Heart left ventricle (tissue), 13 donors: Measurements from ENCODE around the gene KRT71.

Experiments used
- POLR2A ChIP-seq, 2 donors: fragments of 450-650 bp; IDR thresholded peaks; one replicate each; pipeline ENCODE4 v1.6.1; 2017; ENCODE audit warnings: antibody characterized with exemption in 2 of 2, mild to moderate bottlenecking in 2 of 2, moderate library complexity in 2 of 2
- TF ChIP-seq, protein P1 (sequence below), 12 donors: fragments of 200-600 bp; sonication (generic) in 4 of 12; IDR thresholded peaks; one replicate each; pipeline versions ENCODE4 v1.5.0 to v1.8.0; 2018 to 2022; ENCODE audit warnings: antibody characterized with exemption in 12 of 12, mild to moderate bottlenecking in 5 of 12
- donor health status: ischemic (EF 13 %, LVEDD 7.1; RV severe dilation, severe dysfunction).
- donor health status: DM: no; HTN: yes; CAD: no.
- donor health status: DM: no; HTN: no; CAD: no.
- donor health status: ischemic (EF 25% LVEDD 6.9; RV normal size, moderate dysfunction).
- donor health status: ischemic (EF 25% LVEDD 5.7; RV mildly dilated, moderate dysfunction).
- donor health status: ischemic (EF 35%, LVEDD 5.7; RV mildly dilated, moderate dysfunction).
- donor health status: nonischemic (EF 11% LVEDD 7.7; RV severe dilation, severe dysfunction).
- donor health status: DM: yes; HTN: yes; CAD: no.
- donor health status: PGD.
- donor health status: ischemic (EF 29% LVEDD 5.4; RV normal size, mild dysfunction).
- donor health status: nonischemic (EF 23%, LVEDD 6.1; RV moderate dilation, normal function).

DNA sequence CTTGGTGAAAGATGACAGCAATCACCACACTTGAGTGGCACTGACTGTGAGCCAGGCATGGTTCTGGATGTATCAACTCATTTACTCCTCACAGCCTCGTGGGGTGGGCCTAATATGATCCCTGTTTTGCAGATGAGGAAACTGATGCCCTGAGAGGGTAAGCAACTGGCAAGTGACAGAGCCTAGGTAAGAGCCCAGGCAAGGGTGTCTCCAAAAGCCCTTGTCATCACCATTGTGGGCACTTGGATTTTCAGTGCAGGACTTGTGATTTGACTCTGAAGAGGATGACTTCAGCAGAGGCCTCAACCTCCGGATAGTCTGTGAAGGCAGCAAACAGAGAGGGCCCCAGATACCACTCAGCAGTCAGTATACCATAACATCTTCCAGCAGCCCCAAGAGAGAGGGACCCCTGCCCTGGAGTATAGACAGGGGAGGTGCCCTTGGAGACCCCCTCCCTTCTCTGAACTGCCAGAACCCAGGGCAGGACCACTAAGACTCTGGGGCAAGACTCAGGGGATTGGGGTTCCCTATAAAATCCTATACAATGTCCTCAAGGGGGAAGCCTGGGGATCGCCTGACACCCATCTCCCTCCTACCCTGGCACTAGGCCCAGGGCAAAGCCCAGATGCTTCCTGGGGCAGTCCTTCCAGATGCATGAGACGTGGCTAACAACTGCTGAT lies 25.7 kb downstream of the KRT71 start:
- TF ChIP-seq, protein P1, sequence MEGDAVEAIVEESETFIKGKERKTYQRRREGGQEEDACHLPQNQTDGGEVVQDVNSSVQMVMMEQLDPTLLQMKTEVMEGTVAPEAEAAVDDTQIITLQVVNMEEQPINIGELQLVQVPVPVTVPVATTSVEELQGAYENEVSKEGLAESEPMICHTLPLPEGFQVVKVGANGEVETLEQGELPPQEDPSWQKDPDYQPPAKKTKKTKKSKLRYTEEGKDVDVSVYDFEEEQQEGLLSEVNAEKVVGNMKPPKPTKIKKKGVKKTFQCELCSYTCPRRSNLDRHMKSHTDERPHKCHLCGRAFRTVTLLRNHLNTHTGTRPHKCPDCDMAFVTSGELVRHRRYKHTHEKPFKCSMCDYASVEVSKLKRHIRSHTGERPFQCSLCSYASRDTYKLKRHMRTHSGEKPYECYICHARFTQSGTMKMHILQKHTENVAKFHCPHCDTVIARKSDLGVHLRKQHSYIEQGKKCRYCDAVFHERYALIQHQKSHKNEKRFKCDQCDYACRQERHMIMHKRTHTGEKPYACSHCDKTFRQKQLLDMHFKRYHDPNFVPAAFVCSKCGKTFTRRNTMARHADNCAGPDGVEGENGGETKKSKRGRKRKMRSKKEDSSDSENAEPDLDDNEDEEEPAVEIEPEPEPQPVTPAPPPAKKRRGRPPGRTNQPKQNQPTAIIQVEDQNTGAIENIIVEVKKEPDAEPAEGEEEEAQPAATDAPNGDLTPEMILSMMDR (IDR thresholded peaks at IDR 0.05), result no peak
- TF ChIP-seq POLR2A (IDR thresholded peaks at IDR 0.05), result no peak
